B cell (primary cell): ENCODE results near the gene MSTO1.
"Not testable (repeated sequence)": the region's sequence is repeated elsewhere in the genome, so short reads cannot be mapped to it uniquely, and the experiment has no call there.

ENCODE experiments used
- CTCF ChIP-seq: fragments of 200-600 bp; IDR thresholded peaks from one replicate; pipeline ENCODE4 v1.8.0; 2022; ENCODE audit warnings: antibody characterized with exemption, mild to moderate bottlenecking
- EZH2 ChIP-seq: IDR thresholded peaks from 2 replicates; pipeline ENCODE4 v1.6.1; 2012; ENCODE audit warnings: borderline replicate concordance, low read depth, mild to moderate bottlenecking, moderate library complexity, low read length; ENCODE audit not compliant: insufficient read depth, poor library complexity, severe bottlenecking

- TF ChIP-seq CTCF, EZH2: not testable (repeated sequence)
These were observed 46.5 kb upstream of the MSTO1 start for GRCh38 chr1:155563377-155564022.
